HEK293 (cell line): Measurements from ENCODE around the gene RGS13.

ENCODE experiments used
- BCL11A ChIP-seq: fragments of 450-650 bp; formaldehyde crosslinking; IDR thresholded peaks from 2 replicates; pipeline ENCODE4 v1.5.1; 2016; ENCODE audit warnings: low read depth, missing biosample characterization, missing genetic modification characterization
- ZBTB21 ChIP-seq: fragments of 450-650 bp; formaldehyde crosslinking; IDR thresholded peaks from 2 replicates; pipeline ENCODE4 v1.5.1; 2017; ENCODE audit warnings: missing biosample characterization, missing genetic modification characterization
- ZFP37 ChIP-seq: fragments of 450-650 bp; formaldehyde crosslinking; IDR thresholded peaks from 2 replicates; pipeline ENCODE4 v1.5.1; 2016; ENCODE audit warnings: missing biosample characterization, missing genetic modification characterization
- ZNF10 ChIP-seq: fragments of 450-650 bp; formaldehyde crosslinking; IDR thresholded peaks from 2 replicates; pipeline ENCODE4 v1.5.1; 2017; ENCODE audit warnings: missing biosample characterization, missing genetic modification characterization
- ZNF292 ChIP-seq: fragments of 450-650 bp; formaldehyde crosslinking; IDR thresholded peaks from 2 replicates; pipeline ENCODE4 v1.5.1; 2016; ENCODE audit warnings: low read depth, missing biosample characterization, missing genetic modification characterization, borderline replicate concordance
- ZNF341 ChIP-seq: fragments of 450-650 bp; formaldehyde crosslinking; IDR thresholded peaks from 2 replicates; pipeline ENCODE4; 2016; ENCODE audit warnings: low read depth, missing biosample characterization, missing genetic modification characterization
- ZNF529 ChIP-seq: fragments of 450-650 bp; formaldehyde crosslinking; IDR thresholded peaks from 2 replicates; pipeline ENCODE4 v1.5.1; 2017; ENCODE audit warnings: missing genetic modification characterization, missing biosample characterization; ENCODE audit not compliant: insufficient replicate concordance
- ZNF561 ChIP-seq: fragments of 450-650 bp; IDR thresholded peaks from 2 replicates; pipeline ENCODE4 v1.5.1; 2018; ENCODE audit warnings: missing biosample characterization, missing genetic modification characterization, borderline replicate concordance
- ZNF747 ChIP-seq: fragments of 450-650 bp; formaldehyde crosslinking; IDR thresholded peaks from 2 replicates; pipeline ENCODE4 v1.5.1; 2016; ENCODE audit warnings: missing biosample characterization, missing genetic modification characterization
- ZNF791 ChIP-seq: fragments of 450-650 bp; formaldehyde crosslinking; IDR thresholded peaks from 2 replicates; pipeline ENCODE4 v1.5.1; 2016; ENCODE audit warnings: missing biosample characterization, missing genetic modification characterization
- TF ChIP-seq, protein P1 (sequence below): fragments of 450-650 bp; formaldehyde crosslinking; IDR thresholded peaks from 2 replicates; pipeline ENCODE4 v1.5.1; 2016; ENCODE audit warnings: missing biosample characterization, missing genetic modification characterization
- TF ChIP-seq, protein P2 (sequence below): fragments of 450-650 bp; formaldehyde crosslinking; IDR thresholded peaks from 2 replicates; pipeline ENCODE4 v1.5.1; 2017; ENCODE audit warnings: missing biosample characterization, missing genetic modification characterization
- TF ChIP-seq, protein P3 (sequence below): fragments of 450-650 bp; formaldehyde crosslinking; optimal IDR thresholded peaks from 2 replicates; pipeline ENCODE3; 2016; ENCODE audit warnings: missing biosample characterization, mild to moderate bottlenecking, missing genetic modification characterization
- TF ChIP-seq, protein P4 (sequence below): fragments of 450-650 bp; formaldehyde crosslinking; IDR thresholded peaks from 2 replicates; pipeline ENCODE4 v1.5.1; 2016; ENCODE audit warnings: missing biosample characterization, missing genetic modification characterization

DNA sequence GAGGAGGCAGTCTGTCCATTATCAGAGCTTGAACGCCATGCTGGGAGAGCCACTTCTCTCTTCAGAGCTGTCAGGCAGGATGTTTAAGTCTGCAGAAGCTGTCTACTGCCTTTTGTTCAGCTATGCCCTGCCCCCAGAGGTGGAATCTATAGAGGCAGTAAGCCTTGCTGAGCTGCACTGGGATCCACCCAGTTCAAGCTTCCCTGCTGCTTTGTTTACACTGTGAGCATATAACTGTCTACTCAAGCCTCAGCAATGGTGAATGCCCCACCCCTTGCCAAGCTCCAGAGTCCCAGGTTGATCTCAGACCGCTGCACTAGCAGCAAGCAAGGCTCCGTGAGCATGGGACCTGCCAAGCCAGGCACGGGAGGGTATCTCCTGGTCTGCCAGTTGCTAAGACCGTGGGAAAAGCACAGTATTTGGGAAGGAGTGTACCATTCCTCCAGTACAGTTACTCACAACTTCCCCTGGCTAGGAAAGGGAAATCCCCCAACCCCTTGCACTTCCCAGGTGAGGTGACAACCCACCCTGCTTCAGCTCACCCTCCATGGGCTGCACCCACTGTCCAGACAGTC, 32.5 kb downstream of the RGS13 start:
- TF ChIP-seq ZBTB21 = no peak
- TF ChIP-seq ZFP37 = no peak
- TF ChIP-seq, protein P1, sequence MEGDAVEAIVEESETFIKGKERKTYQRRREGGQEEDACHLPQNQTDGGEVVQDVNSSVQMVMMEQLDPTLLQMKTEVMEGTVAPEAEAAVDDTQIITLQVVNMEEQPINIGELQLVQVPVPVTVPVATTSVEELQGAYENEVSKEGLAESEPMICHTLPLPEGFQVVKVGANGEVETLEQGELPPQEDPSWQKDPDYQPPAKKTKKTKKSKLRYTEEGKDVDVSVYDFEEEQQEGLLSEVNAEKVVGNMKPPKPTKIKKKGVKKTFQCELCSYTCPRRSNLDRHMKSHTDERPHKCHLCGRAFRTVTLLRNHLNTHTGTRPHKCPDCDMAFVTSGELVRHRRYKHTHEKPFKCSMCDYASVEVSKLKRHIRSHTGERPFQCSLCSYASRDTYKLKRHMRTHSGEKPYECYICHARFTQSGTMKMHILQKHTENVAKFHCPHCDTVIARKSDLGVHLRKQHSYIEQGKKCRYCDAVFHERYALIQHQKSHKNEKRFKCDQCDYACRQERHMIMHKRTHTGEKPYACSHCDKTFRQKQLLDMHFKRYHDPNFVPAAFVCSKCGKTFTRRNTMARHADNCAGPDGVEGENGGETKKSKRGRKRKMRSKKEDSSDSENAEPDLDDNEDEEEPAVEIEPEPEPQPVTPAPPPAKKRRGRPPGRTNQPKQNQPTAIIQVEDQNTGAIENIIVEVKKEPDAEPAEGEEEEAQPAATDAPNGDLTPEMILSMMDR = no peak
- TF ChIP-seq ZNF292 (tag by site-specific recombination) = no peak
- TF ChIP-seq ZNF747 (tag by site-specific recombination) = no peak
- TF ChIP-seq BCL11A (tag by site-specific recombination) = no peak
- no peak for TF ChIP-seq ZNF791 (tag by site-specific recombination)
- TF ChIP-seq ZNF10 (tag by site-specific recombination) = no peak
- TF ChIP-seq, protein P2, sequence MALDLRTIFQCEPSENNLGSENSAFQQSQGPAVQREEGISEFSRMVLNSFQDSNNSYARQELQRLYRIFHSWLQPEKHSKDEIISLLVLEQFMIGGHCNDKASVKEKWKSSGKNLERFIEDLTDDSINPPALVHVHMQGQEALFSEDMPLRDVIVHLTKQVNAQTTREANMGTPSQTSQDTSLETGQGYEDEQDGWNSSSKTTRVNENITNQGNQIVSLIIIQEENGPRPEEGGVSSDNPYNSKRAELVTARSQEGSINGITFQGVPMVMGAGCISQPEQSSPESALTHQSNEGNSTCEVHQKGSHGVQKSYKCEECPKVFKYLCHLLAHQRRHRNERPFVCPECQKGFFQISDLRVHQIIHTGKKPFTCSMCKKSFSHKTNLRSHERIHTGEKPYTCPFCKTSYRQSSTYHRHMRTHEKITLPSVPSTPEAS (tag by site-specific recombination) = no peak
- TF ChIP-seq, protein P3, sequence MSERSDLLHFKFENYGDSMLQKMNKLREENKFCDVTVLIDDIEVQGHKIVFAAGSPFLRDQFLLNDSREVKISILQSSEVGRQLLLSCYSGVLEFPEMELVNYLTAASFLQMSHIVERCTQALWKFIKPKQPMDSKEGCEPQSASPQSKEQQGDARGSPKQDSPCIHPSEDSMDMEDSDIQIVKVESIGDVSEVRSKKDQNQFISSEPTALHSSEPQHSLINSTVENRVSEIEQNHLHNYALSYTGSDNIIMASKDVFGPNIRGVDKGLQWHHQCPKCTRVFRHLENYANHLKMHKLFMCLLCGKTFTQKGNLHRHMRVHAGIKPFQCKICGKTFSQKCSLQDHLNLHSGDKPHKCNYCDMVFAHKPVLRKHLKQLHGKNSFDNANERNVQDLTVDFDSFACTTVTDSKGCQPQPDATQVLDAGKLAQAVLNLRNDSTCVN (tag by site-specific recombination) = no peak
- no peak for TF ChIP-seq ZNF341 (tag by site-specific recombination)
- TF ChIP-seq, protein P4, sequence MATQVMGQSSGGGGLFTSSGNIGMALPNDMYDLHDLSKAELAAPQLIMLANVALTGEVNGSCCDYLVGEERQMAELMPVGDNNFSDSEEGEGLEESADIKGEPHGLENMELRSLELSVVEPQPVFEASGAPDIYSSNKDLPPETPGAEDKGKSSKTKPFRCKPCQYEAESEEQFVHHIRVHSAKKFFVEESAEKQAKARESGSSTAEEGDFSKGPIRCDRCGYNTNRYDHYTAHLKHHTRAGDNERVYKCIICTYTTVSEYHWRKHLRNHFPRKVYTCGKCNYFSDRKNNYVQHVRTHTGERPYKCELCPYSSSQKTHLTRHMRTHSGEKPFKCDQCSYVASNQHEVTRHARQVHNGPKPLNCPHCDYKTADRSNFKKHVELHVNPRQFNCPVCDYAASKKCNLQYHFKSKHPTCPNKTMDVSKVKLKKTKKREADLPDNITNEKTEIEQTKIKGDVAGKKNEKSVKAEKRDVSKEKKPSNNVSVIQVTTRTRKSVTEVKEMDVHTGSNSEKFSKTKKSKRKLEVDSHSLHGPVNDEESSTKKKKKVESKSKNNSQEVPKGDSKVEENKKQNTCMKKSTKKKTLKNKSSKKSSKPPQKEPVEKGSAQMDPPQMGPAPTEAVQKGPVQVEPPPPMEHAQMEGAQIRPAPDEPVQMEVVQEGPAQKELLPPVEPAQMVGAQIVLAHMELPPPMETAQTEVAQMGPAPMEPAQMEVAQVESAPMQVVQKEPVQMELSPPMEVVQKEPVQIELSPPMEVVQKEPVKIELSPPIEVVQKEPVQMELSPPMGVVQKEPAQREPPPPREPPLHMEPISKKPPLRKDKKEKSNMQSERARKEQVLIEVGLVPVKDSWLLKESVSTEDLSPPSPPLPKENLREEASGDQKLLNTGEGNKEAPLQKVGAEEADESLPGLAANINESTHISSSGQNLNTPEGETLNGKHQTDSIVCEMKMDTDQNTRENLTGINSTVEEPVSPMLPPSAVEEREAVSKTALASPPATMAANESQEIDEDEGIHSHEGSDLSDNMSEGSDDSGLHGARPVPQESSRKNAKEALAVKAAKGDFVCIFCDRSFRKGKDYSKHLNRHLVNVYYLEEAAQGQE = no peak
- TF ChIP-seq ZNF529 (tag by site-specific recombination) = no peak
- no peak for TF ChIP-seq ZNF561 (tag by site-specific recombination)
